Heart left ventricle (tissue), 16 donors: ENCODE measurements around the gene KATNB1. TPM values are rescaled to one million over a fixed set of nuclear protein-coding genes. Genes with fewer than 3 reads are reported as not detected.

Experiments
- ATAC-seq, 4 donors: fragments of 200-7000 bp; cut with Tn5 transposase; one replicate each; pipeline ENCODE4 v1.9.1; 2020 to 2022; ENCODE audit warnings: moderate library complexity in 4 of 4, mild to moderate bottlenecking in 3 of 4, moderate number of reproducible peaks in 1 of 4
- DNase-seq, 5 donors: peaks; one replicate each; pipeline ENCODE4 v3.0.0-alpha.2; 2020
- H3K27ac ChIP-seq, 12 donors: fragments of 200-600 bp; sonication (generic) in 4 of 12; one replicate each; pipeline versions ENCODE4 v1.5.0 to v1.8.0; 2016 to 2022; ENCODE audit warnings: mild to moderate bottlenecking in 2 of 12
- H3K27me3 ChIP-seq, 9 donors: fragments of 200-600 bp; sonication (generic) in 2 of 9; one replicate each; pipeline versions ENCODE4 v1.5.1 to v1.8.0; 2016 to 2022; ENCODE audit warnings: mild to moderate bottlenecking in 3 of 9
- H3K36me3 ChIP-seq, 9 donors: fragments of 200-600 bp; sonication (generic) in 2 of 9; one replicate each; pipeline versions ENCODE4 v1.5.0 to v1.8.0; 2018 to 2022; ENCODE audit warnings: mild to moderate bottlenecking in 2 of 9
- H3K4me1 ChIP-seq, 12 donors: fragments of 200-600 bp; sonication (generic) in 4 of 12; one replicate each; pipeline versions ENCODE4 v1.5.0 to v1.8.0; 2016 to 2022; ENCODE audit warnings: mild to moderate bottlenecking in 3 of 12
- H3K4me3 ChIP-seq, 12 donors: fragments of 200-600 bp; sonication (generic) in 4 of 12; one replicate each; pipeline versions ENCODE4 v1.5.0 to v1.8.0; 2017 to 2022; ENCODE audit warnings: mild to moderate bottlenecking in 9 of 12, moderate library complexity in 4 of 12
- H3K9me3 ChIP-seq, 12 donors: fragments of 200-600 bp; sonication (generic) in 4 of 12; one replicate each; pipeline versions ENCODE4 v1.5.0 to v1.8.0; 2016 to 2022; ENCODE audit warnings: mild to moderate bottlenecking in 1 of 12
- CTCF ChIP-seq, 12 donors: fragments of 200-600 bp; sonication (generic) in 4 of 12; IDR thresholded peaks; one replicate each; pipeline versions ENCODE4 v1.5.0 to v1.8.0; 2018 to 2022; ENCODE audit warnings: antibody characterized with exemption in 12 of 12, mild to moderate bottlenecking in 5 of 12
- POLR2A ChIP-seq, 2 donors: fragments of 450-650 bp; IDR thresholded peaks; one replicate each; pipeline ENCODE4 v1.6.1; 2017; ENCODE audit warnings: antibody characterized with exemption in 2 of 2, mild to moderate bottlenecking in 2 of 2, moderate library complexity in 2 of 2
- WGBS, 4 donors: extraction: QIAGEN DNeasy Blood & Tissue Kit in 2 of 4; methylation state at CpG; one replicate each; pipeline versions ENCODE4 v1.1.5 to v1.1.7; 2013 to 2018; 5-methylcytosine and 5-hydroxymethylcytosine counted together
- intact Hi-C, 10 donors: fragments of 100-400 bp; cut with DNase I; formaldehyde crosslinking; loops; one replicate each; pipeline versions ENCODE4 v1.11.1 to v1.14.2; 2022
- polyA plus RNA-seq, 2 donors: library from polyadenylated mRNA; stranded (reverse); fragments of 200-250 nt; gene quantifications; one replicate each; pipeline ENCODE4 v1.2.3, GENCODE V29; 2013
- total RNA-seq, 9 donors: library from RNA; depleted of rRNA in 2 of 9; stranded (reverse); fragments of >200 nt in 2 of 9; fragmentation: NEBNext Ultra II Directional in 3 of 9; extraction: Animal tissue kit (Norgen Biotek cat#: 25700) in 3 of 9; gene quantifications; one replicate each; pipeline versions ENCODE4 v1.1.0 to v1.2.4, GENCODE V29; 2016 to 2023
- donor health status: ischemic (EF 13 %, LVEDD 7.1; RV severe dilation, severe dysfunction).
- donor health status: healthy with polysubstance abuse.
- donor health status: DM: no; HTN: yes; CAD: no.
- donor health status: DM: no; HTN: no; CAD: no.
- donor health status: ischemic (EF 25% LVEDD 6.9; RV normal size, moderate dysfunction).
- donor health status: ischemic (EF 25% LVEDD 5.7; RV mildly dilated, moderate dysfunction).
- donor health status: healthy.
- donor health status: DM: yes; HTN: yes; CAD: no.
- donor health status: ischemic (EF 35%, LVEDD 5.7; RV mildly dilated, moderate dysfunction).
- donor health status: nonischemic (EF 11% LVEDD 7.7; RV severe dilation, severe dysfunction).
- donor health status: DM: yes; HTN: yes; CAD: no.
- donor health status: PGD.
- donor health status: ischemic (EF 29% LVEDD 5.4; RV normal size, mild dysfunction).
- donor health status: nonischemic (EF 23%, LVEDD 6.1; RV moderate dilation, normal function).

KATNB1 gene
- total and polyA plus RNA-seq, 11 donors = 8.0 to 20.5 (median 15.3) TPM

GRCh38 chr16:57722651-57723050 lies 12.9 kb upstream of the KATNB1 start:
- no peaks in the 10 kb centered on the region for H3K9me3 ChIP-seq
- WGBS, 4 donors = 82 to 89% (median 87%) methylated on average over 9 to 11 of the region's 11 CpGs

GRCh38 chr16:57723170-57723569 lies 12.4 kb upstream of the KATNB1 start:
- TF ChIP-seq CTCF (IDR thresholded peaks at IDR 0.05) (peak in 3 of 12 donors; percentile 11 to 14 (median 13)), POLR2A (IDR thresholded peaks at IDR 0.05) (no peak)
- DNase-seq (no peak), ATAC-seq (no peak)
- Histone ChIP-seq H3K9me3 (no peaks in the 10 kb centered on the region), H3K27me3 (no peaks in the 10 kb centered on the region), H3K36me3 (no peaks in the 10 kb centered on the region), H3K4me3 (no peak overlapping the region), H3K4me1 (no peaks in the 10 kb centered on the region), H3K27ac (no peak overlapping the region)
- intact Hi-C loops = loop anchor here (5.0 kb wide), 5 partner anchors 51 to 146 kb away; no protein-coding TSS in a partner anchor
- 72 to 77% (median 74%) methylated on average over 7 of the region's 7 CpGs for WGBS, 4 donors

More at GRCh38 chr16:57722651-57723050, 12.9 kb upstream of the KATNB1 start:
- TF ChIP-seq CTCF (IDR thresholded peaks at IDR 0.05) = no peak
- no peak for TF ChIP-seq POLR2A (IDR thresholded peaks at IDR 0.05)
- ATAC-seq = no peak
- no peak for DNase-seq
- H3K36me3 ChIP-seq = no peaks in the 10 kb centered on the region
- H3K4me1 ChIP-seq = no peaks in the 10 kb centered on the region
- intact Hi-C loops = loop anchor here (5.0 kb wide), 5 partner anchors 50 to 145 kb away; no protein-coding TSS in a partner anchor
- no peak overlapping the region for H3K4me3 ChIP-seq
- H3K27me3 ChIP-seq = no peaks in the 10 kb centered on the region
- H3K27ac ChIP-seq = no peak overlapping the region

- intact Hi-C loops = loop anchor here (5.0 kb wide), 5 partner anchors 52 to 147 kb away; no protein-coding TSS in a partner anchor
- H3K36me3 ChIP-seq = no peaks in the 10 kb centered on the region
- no peaks in the 10 kb centered on the region for H3K27me3 ChIP-seq
- 79 to 90% (median 81%) methylated on average over 9 to 15 of the region's 15 CpGs for WGBS, 4 donors
- H3K27ac ChIP-seq = no peak overlapping the region
- H3K4me3 ChIP-seq = no peak overlapping the region
- no peak for DNase-seq
- TF ChIP-seq CTCF (IDR thresholded peaks at IDR 0.05) (no peak), POLR2A (IDR thresholded peaks at IDR 0.05) (no peak)
- H3K4me1 ChIP-seq = no peaks in the 10 kb centered on the region
- H3K9me3 ChIP-seq = no peaks in the 10 kb centered on the region
- ATAC-seq = no peak
Measured at GRCh38 chr16:57724531-57724930, 11.0 kb upstream of the KATNB1 start.

GRCh38 chr16:57725151-57725550 lies 10.4 kb upstream of the KATNB1 start:
- no peak for ATAC-seq
- H3K27ac ChIP-seq = no peak overlapping the region
- intact Hi-C loops = no loop called here
- H3K36me3 ChIP-seq = no peaks in the 10 kb centered on the region
- no peaks in the 10 kb centered on the region for H3K4me1 ChIP-seq
- WGBS, 4 donors = 56 to 70% (median 65%) methylated on average over 5 of the region's 5 CpGs
- no peak overlapping the region for H3K4me3 ChIP-seq
- DNase-seq = no peak
- TF ChIP-seq CTCF (IDR thresholded peaks at IDR 0.05) (no peak), POLR2A (IDR thresholded peaks at IDR 0.05) (no peak)
- H3K27me3 ChIP-seq = no peaks in the 10 kb centered on the region
- no peaks in the 10 kb centered on the region for H3K9me3 ChIP-seq
